DMS53 treated with DMSO at 0.1 percent for 48 hours (cell line): ENCODE measurements around the gene MREG.

Experiments
- DNase-seq: peaks from one replicate; lab custom pipeline; 2025; ENCODE audit not compliant: unreplicated experiment; lab: John Stamatoyannopoulos, UW

Gene MREG

DNA sequence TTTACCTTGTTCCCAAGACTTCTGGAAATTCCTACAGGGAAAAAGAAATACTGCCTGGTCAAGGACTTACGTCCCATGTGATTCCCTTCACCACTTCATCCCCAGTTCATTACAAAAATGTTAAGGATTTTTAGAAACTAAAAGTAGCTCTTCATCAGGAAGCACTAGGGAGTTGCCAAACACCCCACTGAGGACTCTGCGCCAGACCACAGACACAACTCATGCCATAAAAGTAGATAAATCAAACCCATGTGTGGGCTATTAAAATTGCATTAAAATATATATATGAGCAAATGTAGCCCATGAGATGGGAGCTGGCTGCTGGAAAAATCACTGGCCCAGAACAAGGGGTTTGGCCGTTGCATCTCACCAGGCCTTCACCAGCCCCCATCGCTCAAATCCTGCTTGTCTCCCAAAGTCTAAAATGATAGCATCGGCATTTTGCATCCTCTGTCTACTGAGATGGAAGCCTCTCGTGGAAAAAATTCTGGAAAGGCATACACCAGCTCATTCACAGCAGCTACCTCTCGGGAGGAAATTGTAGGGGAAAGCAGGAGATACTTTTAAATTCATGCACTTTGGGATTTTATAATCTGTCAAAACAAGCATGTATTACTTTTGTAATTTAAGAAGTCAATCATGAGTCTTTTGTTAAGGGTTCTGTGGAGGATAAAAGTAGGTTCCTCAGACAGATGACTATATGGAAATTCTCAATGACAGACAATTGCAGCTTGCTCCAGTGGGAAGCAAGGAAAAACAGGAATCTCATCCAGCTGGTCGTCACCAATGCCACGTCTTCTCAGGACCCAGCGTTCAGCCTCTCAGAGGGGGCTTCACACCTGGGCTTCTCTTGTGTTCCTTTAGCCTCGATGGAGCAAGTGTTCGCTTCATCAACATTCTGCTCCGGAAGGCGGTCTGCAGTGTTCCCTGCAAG lies 113.9 kb downstream of the MREG start:
- DNase-seq, result no peak

- DNase-seq, result no peak
These were observed 115.0 kb downstream of the MREG start for GRCh38 chr2:215898363-215898762.

DNA sequence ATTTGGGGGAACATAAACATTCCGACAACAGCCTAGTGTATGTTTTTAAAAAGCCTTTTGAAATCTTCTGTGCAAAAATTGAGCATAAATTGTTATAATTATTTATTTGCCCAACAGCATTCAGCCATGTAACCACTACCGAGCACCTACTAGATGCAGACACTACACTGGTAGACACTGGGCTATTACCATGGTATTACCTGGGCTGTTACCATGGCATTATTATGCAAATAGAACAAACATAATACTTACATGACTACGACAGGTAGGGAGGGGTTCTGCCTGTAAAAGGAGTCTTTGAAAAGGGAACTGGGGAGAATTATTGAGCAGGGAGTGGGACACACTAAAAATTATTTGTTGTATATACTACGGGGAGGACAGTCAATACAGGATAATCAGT lies 116.4 kb downstream of the MREG start:
- no peak for DNase-seq

DNA sequence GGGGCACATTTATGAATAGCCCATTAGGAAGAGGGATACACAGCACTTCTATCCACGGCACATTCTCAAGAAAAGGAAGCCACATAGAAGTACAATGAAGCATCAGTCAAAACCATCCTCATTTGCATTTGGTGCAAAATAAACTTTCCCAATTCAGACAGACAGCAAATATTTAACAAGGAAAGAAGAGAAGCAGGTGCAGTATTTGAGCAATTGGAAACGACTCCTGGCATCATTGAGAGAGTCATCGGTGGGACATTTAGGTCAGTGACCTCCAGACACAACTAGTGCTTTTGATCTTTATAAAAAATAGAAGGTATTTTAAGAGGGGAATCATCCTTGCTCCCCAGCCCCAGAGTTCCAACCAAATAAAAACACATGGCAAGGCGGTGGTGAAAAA lies 118.0 kb downstream of the MREG start:
- DNase-seq, result no peak
